SH-SY5Y (cell line): ENCODE data around the gene STEAP2.

Experiments used
- GATA2 ChIP-seq: IDR thresholded peaks from 2 replicates; pipeline ENCODE4 v1.6.1; 2011; ENCODE audit warnings: mild to moderate bottlenecking, low read depth, low read length
- GATA3 ChIP-seq: IDR thresholded peaks from 2 replicates; pipeline ENCODE4 v1.6.1; 2011; ENCODE audit warnings: low read depth, mild to moderate bottlenecking, low read length, moderate library complexity

DNA sequence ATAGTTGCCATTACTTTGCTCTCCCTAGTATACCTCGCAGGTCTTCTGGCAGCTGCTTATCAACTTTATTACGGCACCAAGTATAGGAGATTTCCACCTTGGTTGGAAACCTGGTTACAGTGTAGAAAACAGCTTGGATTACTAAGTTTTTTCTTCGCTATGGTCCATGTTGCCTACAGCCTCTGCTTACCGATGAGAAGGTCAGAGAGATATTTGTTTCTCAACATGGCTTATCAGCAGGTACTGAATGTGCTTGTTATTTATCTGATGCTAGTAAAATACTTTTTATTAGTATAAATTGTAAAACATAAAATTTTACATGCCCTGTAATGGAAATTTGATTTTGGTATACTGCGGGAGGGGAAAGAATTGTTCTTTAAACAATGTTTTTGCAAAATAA, 15.7 kb downstream of the STEAP2 start:
- no peak for TF ChIP-seq GATA3
- no peak for TF ChIP-seq GATA2
